Activated CD4-positive, alpha-beta T cell treated with anti-CD3 and anti-CD28 coated beads for 36 hours (primary cell): ENCODE measurements around the gene DHX38. TPM values are rescaled to one million over a fixed set of nuclear protein-coding genes. Genes with fewer than 3 reads are reported as not detected.

Experiments
- ATAC-seq: fragments of 200-7000 bp; cut with Tn5 transposase; one replicate; pipeline ENCODE4 v1.10.0; 2021; ENCODE audit warnings: mild to moderate bottlenecking, moderate library complexity
- CTCF ChIA-PET: fragments of 350-600 bp; sonication (Branson Sonifier 250); formaldehyde crosslinking; loops from one replicate; lab custom pipeline; 2021; ENCODE audit warnings: antibody characterized with exemption; lab: Charles Lee
- POLR2A ChIA-PET: fragments of 350-600 bp; sonication (Branson Sonifier 250); formaldehyde crosslinking; loops from one replicate; lab custom pipeline; 2021; ENCODE audit warnings: antibody characterized with exemption, inconsistent platforms; lab: Charles Lee
- DNase-seq: peaks from one replicate; pipeline ENCODE4 v3.0.0-alpha.2; 2020
- H3K27ac Mint-ChIP-seq: one replicate; pipeline ENCODE4 v1.8.0; 2021; ENCODE audit warnings: mixed read lengths
- H3K27me3 Mint-ChIP-seq: one replicate; pipeline ENCODE4 v1.8.0; 2021; ENCODE audit warnings: mixed read lengths
- H3K36me3 Mint-ChIP-seq: one replicate; pipeline ENCODE4 v1.8.0; 2021; ENCODE audit warnings: low read depth, mixed read lengths
- H3K4me1 Mint-ChIP-seq: one replicate; pipeline ENCODE4 v1.8.0; 2021; ENCODE audit warnings: mixed read lengths
- H3K4me3 Mint-ChIP-seq: one replicate; pipeline ENCODE4 v1.8.0; 2021; ENCODE audit warnings: mild to moderate bottlenecking, moderate library complexity, mixed read lengths
- H3K9me3 Mint-ChIP-seq: one replicate; pipeline ENCODE4 v1.8.0; 2021; ENCODE audit warnings: low read depth, mixed read lengths
- intact Hi-C, 2 experiments: fragments of 100-400 bp; cut with DNase I in 1 of 2; cut with micrococcal nuclease in 1 of 2; formaldehyde crosslinking; loops; one replicate each; pipeline versions ENCODE4 v1.14.2 to v1.15.1; 2022 to 2024; cut with DNase I, micrococcal nuclease
- total RNA-seq, 2 experiments: library from RNA; stranded (reverse); gene quantifications; one replicate each; pipeline ENCODE4 v1.2.3, GENCODE V29; 2021

Gene DHX38
- total RNA-seq, 2 experiments from 2014 or later: 55.9 to 79.0 TPM

- no peaks in the 10 kb centered on the region for H3K27me3 Mint-ChIP-seq
- H3K4me3 Mint-ChIP-seq: no peak overlapping the region
- ATAC-seq (no peak), DNase-seq (no peak)
- H3K27ac Mint-ChIP-seq: no peak overlapping the region
- peaks cover 69% of the 10 kb centered on the region for H3K36me3 Mint-ChIP-seq
- ChIA-PET CTCF (no interaction called here), POLR2A (no interaction called here)
- intact Hi-C loops: no loop called here
- no peaks in the 10 kb centered on the region for H3K9me3 Mint-ChIP-seq
- H3K4me1 Mint-ChIP-seq: no peaks in the 10 kb centered on the region
Observed at GRCh38 chr16:72109300-72109699, 15.7 kb downstream of the DHX38 start.

GRCh38 chr16:72109966-72110530, 16.4 kb downstream of the DHX38 start:
- Mint-ChIP-seq H3K4me3 (no peak overlapping the region), H3K4me1 (no peaks in the 10 kb centered on the region), H3K27ac (no peak overlapping the region), H3K27me3 (no peaks in the 10 kb centered on the region), H3K36me3 (peaks cover 67% of the 10 kb centered on the region), H3K9me3 (no peaks in the 10 kb centered on the region)
- ATAC-seq (no peak), DNase-seq (no peak)
- POLR2A ChIA-PET: no interaction called here
- CTCF ChIA-PET: interaction anchor here (0.6 kb wide), 1 partner anchor 351 kb away, joined by 5 read pairs; no protein-coding TSS in a partner anchor
- intact Hi-C loops: no loop called here

GRCh38 chr16:72110662-72111615, 17.3 kb downstream of the DHX38 start:
- H3K4me3 Mint-ChIP-seq: no peak overlapping the region
- ATAC-seq (no peak), DNase-seq (no peak)
- POLR2A ChIA-PET: no interaction called here
- H3K9me3 Mint-ChIP-seq: no peaks in the 10 kb centered on the region
- CTCF ChIA-PET: interaction anchor here (0.6 to 1.5 kb wide), 3 partner anchors 11 to 350 kb away, joined by 3 to 5 read pairs (median 3); no protein-coding TSS in a partner anchor
- H3K27me3 Mint-ChIP-seq: no peaks in the 10 kb centered on the region
- peaks cover 58% of the 10 kb centered on the region for H3K36me3 Mint-ChIP-seq
- H3K27ac Mint-ChIP-seq: no peak overlapping the region
- intact Hi-C loops: no loop called here
- no peaks in the 10 kb centered on the region for H3K4me1 Mint-ChIP-seq

GRCh38 chr16:72111657-72112451, 18.2 kb downstream of the DHX38 start:
- intact Hi-C loops: no loop called here
- Mint-ChIP-seq H3K4me3 (no peak overlapping the region), H3K4me1 (no peaks in the 10 kb centered on the region), H3K36me3 (peaks cover 53% of the 10 kb centered on the region), H3K9me3 (no peaks in the 10 kb centered on the region), H3K27me3 (no peaks in the 10 kb centered on the region), H3K27ac (no peak overlapping the region)
- ChIA-PET POLR2A (interaction anchor here (1.4 kb wide), 1 partner anchor 18 kb away, joined by 5 read pairs; the partner anchor contains the start of genes DHX38 and TXNL4B), CTCF (interaction anchor here (1.0 to 1.5 kb wide), 2 partner anchors 11 to 12 kb away, joined by 3 read pairs; no protein-coding TSS in a partner anchor)
- ATAC-seq (no peak), DNase-seq (no peak)

- no peak for ATAC-seq
- DNase-seq: no peak
- no peaks in the 10 kb centered on the region for H3K4me1 Mint-ChIP-seq
- ChIA-PET CTCF (no interaction called here), POLR2A (interaction anchor here (1.4 kb wide), 1 partner anchor 19 kb away, joined by 5 read pairs; the partner anchor contains the start of genes DHX38 and TXNL4B)
- H3K36me3 Mint-ChIP-seq: peaks cover 50% of the 10 kb centered on the region
- H3K27ac Mint-ChIP-seq: no peak overlapping the region
- intact Hi-C loops: no loop called here
- H3K27me3 Mint-ChIP-seq: no peaks in the 10 kb centered on the region
- H3K9me3 Mint-ChIP-seq: no peaks in the 10 kb centered on the region
- no peak overlapping the region for H3K4me3 Mint-ChIP-seq
Observed at GRCh38 chr16:72112452-72112792, 18.8 kb downstream of the DHX38 start.

GRCh38 chr16:72112906-72113615, 19.4 kb downstream of the DHX38 start:
- Mint-ChIP-seq H3K4me3 (no peak overlapping the region), H3K36me3 (peaks cover 45% of the 10 kb centered on the region), H3K27me3 (no peaks in the 10 kb centered on the region), H3K27ac (no peak overlapping the region), H3K4me1 (no peaks in the 10 kb centered on the region), H3K9me3 (no peaks in the 10 kb centered on the region)
- POLR2A ChIA-PET: interaction anchor here (0.6 to 1.4 kb wide), 2 partner anchors 20 to 504 kb away, joined by 5 read pairs; partner anchors contain the start of genes DHX38 and TXNL4B
- intact Hi-C loops: no loop called here
- no peak for DNase-seq
- CTCF ChIA-PET: interaction anchor here (0.9 kb wide), 1 partner anchor 11 kb away, joined by 6 read pairs; no protein-coding TSS in a partner anchor
- ATAC-seq: no peak

GRCh38 chr16:72113616-72113945, 19.9 kb downstream of the DHX38 start:
- Mint-ChIP-seq H3K27me3 (no peaks in the 10 kb centered on the region), H3K9me3 (no peaks in the 10 kb centered on the region), H3K4me3 (no peak overlapping the region), H3K27ac (no peak overlapping the region), H3K4me1 (no peaks in the 10 kb centered on the region), H3K36me3 (peaks cover 42% of the 10 kb centered on the region)
- ChIA-PET CTCF (interaction anchor here (0.9 kb wide), 1 partner anchor 11 kb away, joined by 6 read pairs; no protein-coding TSS in a partner anchor), POLR2A (no interaction called here)
- intact Hi-C loops: no loop called here
- DNase-seq: no peak
- no peak for ATAC-seq

GRCh38 chr16:72120026-72120425, 26.4 kb downstream of the DHX38 start:
- intact Hi-C loops: loop anchor here (10.0 kb wide), 3 partner anchors 125 to 1835 kb away; no protein-coding TSS in a partner anchor
- Mint-ChIP-seq H3K9me3 (no peaks in the 10 kb centered on the region), H3K27ac (no peak overlapping the region), H3K36me3 (no peaks in the 10 kb centered on the region), H3K4me3 (no peak overlapping the region), H3K4me1 (peaks cover 1% of the 10 kb centered on the region), H3K27me3 (no peaks in the 10 kb centered on the region)
- CTCF ChIA-PET: no interaction called here
- POLR2A ChIA-PET: no interaction called here
- DNase-seq (no peak), ATAC-seq (no peak)

- POLR2A ChIA-PET: no interaction called here
- no peak overlapping the region for H3K4me3 Mint-ChIP-seq
- no peaks in the 10 kb centered on the region for H3K36me3 Mint-ChIP-seq
- intact Hi-C loops: loop anchor here (10.0 kb wide), 3 partner anchors 122 to 1832 kb away; no protein-coding TSS in a partner anchor
- ATAC-seq (no peak), DNase-seq (no peak)
- H3K27ac Mint-ChIP-seq: no peak overlapping the region
- CTCF ChIA-PET: interaction anchor here (0.7 to 1.1 kb wide), 3 partner anchors 11 to 258 kb away, joined by 3 read pairs; partner anchors contain the start of gene PMFBP1
- no peaks in the 10 kb centered on the region for H3K9me3 Mint-ChIP-seq
- no peaks in the 10 kb centered on the region for H3K27me3 Mint-ChIP-seq
- peaks cover 3% of the 10 kb centered on the region for H3K4me1 Mint-ChIP-seq
Observed at GRCh38 chr16:72122308-72122707, 28.7 kb downstream of the DHX38 start.

GRCh38 chr16:72122916-72123315, 29.3 kb downstream of the DHX38 start:
- no peak overlapping the region for H3K4me3 Mint-ChIP-seq
- no peak overlapping the region for H3K27ac Mint-ChIP-seq
- CTCF ChIA-PET: interaction anchor here (0.7 to 1.1 kb wide), 3 partner anchors 11 to 257 kb away, joined by 3 read pairs; partner anchors contain the start of gene PMFBP1
- peaks cover 3% of the 10 kb centered on the region for H3K4me1 Mint-ChIP-seq
- intact Hi-C loops: loop anchor here (10.0 kb wide), 3 partner anchors 122 to 1832 kb away; no protein-coding TSS in a partner anchor
- no peaks in the 10 kb centered on the region for H3K36me3 Mint-ChIP-seq
- H3K9me3 Mint-ChIP-seq: no peaks in the 10 kb centered on the region
- no peaks in the 10 kb centered on the region for H3K27me3 Mint-ChIP-seq
- DNase-seq (no peak), ATAC-seq (no peak)
- POLR2A ChIA-PET: no interaction called here
